HL-60 (cell line): ENCODE results near the gene ZNF521.

ENCODE experiments used
- POLR2AphosphoS5 ChIP-seq: IDR thresholded peaks from 2 replicates; pipeline ENCODE4 v1.6.1; 2012; ENCODE audit warnings: low read depth
- TF ChIP-seq, protein P1 (sequence below): IDR thresholded peaks from 2 replicates; pipeline ENCODE4 v1.6.1; 2012; ENCODE audit warnings: low read depth; ENCODE audit not compliant: insufficient replicate concordance
- TF ChIP-seq, protein P2 (sequence below): IDR thresholded peaks from one replicate; pipeline ENCODE4 v1.5.1; 2011; ENCODE audit warnings: low read length, control low read depth, inconsistent platforms; ENCODE audit not compliant: insufficient read depth

DNA sequence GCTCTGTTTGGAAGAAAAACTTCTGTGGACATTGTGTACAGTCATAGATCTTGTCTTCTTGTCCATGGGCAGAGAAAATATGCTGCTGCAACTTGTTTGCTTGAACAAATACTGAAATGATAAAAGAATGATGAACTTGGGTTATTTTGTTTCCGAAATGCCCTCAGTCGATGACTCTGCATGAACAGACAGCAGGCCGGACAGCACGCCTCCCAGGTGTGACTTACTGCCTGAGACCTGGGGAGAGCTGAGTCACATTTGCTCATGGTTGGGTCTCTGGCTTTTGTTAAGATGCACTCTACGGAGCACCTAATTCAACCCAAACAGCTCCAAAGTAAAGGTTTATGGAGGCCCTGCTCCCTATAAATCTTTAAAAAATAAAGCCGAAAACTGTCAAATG lies 262.5 kb downstream of the ZNF521 start:
- TF ChIP-seq POLR2AphosphoS5: no peak
- TF ChIP-seq, protein P1, sequence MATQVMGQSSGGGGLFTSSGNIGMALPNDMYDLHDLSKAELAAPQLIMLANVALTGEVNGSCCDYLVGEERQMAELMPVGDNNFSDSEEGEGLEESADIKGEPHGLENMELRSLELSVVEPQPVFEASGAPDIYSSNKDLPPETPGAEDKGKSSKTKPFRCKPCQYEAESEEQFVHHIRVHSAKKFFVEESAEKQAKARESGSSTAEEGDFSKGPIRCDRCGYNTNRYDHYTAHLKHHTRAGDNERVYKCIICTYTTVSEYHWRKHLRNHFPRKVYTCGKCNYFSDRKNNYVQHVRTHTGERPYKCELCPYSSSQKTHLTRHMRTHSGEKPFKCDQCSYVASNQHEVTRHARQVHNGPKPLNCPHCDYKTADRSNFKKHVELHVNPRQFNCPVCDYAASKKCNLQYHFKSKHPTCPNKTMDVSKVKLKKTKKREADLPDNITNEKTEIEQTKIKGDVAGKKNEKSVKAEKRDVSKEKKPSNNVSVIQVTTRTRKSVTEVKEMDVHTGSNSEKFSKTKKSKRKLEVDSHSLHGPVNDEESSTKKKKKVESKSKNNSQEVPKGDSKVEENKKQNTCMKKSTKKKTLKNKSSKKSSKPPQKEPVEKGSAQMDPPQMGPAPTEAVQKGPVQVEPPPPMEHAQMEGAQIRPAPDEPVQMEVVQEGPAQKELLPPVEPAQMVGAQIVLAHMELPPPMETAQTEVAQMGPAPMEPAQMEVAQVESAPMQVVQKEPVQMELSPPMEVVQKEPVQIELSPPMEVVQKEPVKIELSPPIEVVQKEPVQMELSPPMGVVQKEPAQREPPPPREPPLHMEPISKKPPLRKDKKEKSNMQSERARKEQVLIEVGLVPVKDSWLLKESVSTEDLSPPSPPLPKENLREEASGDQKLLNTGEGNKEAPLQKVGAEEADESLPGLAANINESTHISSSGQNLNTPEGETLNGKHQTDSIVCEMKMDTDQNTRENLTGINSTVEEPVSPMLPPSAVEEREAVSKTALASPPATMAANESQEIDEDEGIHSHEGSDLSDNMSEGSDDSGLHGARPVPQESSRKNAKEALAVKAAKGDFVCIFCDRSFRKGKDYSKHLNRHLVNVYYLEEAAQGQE: no peak
- TF ChIP-seq, protein P2, sequence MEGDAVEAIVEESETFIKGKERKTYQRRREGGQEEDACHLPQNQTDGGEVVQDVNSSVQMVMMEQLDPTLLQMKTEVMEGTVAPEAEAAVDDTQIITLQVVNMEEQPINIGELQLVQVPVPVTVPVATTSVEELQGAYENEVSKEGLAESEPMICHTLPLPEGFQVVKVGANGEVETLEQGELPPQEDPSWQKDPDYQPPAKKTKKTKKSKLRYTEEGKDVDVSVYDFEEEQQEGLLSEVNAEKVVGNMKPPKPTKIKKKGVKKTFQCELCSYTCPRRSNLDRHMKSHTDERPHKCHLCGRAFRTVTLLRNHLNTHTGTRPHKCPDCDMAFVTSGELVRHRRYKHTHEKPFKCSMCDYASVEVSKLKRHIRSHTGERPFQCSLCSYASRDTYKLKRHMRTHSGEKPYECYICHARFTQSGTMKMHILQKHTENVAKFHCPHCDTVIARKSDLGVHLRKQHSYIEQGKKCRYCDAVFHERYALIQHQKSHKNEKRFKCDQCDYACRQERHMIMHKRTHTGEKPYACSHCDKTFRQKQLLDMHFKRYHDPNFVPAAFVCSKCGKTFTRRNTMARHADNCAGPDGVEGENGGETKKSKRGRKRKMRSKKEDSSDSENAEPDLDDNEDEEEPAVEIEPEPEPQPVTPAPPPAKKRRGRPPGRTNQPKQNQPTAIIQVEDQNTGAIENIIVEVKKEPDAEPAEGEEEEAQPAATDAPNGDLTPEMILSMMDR: no peak
